Tibial nerve (tissue), 4 donors: ENCODE measurements around the gene OR7A17.

Experiments
- EP300 ChIP-seq, 2 donors: sonication (generic); formaldehyde crosslinking; IDR thresholded peaks; one replicate each; pipeline ENCODE4 v1.6.1; 2017; ENCODE audit warnings: antibody characterized with exemption in 2 of 2, mild to moderate bottlenecking in 1 of 2
- TF ChIP-seq, protein P1 (sequence below), 5 experiments: fragments of 200-600 bp in 3 of 5; fragments of 450-650 bp in 2 of 5; sonication (generic) in 3 of 5; IDR thresholded peaks; one replicate each; pipeline ENCODE4 v1.5.1; 2016 to 2019; ENCODE audit warnings: antibody characterized with exemption in 5 of 5, mild to moderate bottlenecking in 3 of 5, moderate library complexity in 2 of 5

DNA sequence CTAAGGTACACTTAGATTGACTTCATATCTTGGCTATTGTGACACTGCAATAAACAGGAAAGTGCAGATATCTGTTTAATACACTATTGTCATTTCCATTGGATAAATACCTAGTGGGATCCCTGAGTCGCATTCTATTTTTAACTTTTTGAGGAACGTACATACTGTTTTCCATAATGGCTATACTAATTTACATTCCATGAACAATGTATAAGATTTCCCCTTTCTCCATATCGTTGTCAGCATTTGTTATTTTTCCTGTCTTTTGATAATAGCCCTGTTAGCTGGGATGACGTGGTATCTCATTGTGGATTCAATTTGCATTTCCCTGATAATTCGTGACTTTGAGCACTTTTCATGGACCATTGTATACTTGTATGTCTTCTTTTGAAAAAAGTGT lies 17.4 kb downstream of the OR7A17 start:
- TF ChIP-seq, protein P1, sequence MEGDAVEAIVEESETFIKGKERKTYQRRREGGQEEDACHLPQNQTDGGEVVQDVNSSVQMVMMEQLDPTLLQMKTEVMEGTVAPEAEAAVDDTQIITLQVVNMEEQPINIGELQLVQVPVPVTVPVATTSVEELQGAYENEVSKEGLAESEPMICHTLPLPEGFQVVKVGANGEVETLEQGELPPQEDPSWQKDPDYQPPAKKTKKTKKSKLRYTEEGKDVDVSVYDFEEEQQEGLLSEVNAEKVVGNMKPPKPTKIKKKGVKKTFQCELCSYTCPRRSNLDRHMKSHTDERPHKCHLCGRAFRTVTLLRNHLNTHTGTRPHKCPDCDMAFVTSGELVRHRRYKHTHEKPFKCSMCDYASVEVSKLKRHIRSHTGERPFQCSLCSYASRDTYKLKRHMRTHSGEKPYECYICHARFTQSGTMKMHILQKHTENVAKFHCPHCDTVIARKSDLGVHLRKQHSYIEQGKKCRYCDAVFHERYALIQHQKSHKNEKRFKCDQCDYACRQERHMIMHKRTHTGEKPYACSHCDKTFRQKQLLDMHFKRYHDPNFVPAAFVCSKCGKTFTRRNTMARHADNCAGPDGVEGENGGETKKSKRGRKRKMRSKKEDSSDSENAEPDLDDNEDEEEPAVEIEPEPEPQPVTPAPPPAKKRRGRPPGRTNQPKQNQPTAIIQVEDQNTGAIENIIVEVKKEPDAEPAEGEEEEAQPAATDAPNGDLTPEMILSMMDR (IDR thresholded peaks at IDR 0.05): no peak
- no peak for TF ChIP-seq EP300 (IDR thresholded peaks at IDR 0.05)
